Measurements from ENCODE around the gene FBXW2.

- TF ChIP-seq POLR2AphosphoS5 (IDR thresholded peaks at IDR 0.05; ENCODE audit: borderline replicate concordance, low read depth, low read length) = no peak
- no peak for TF ChIP-seq EZH2 (IDR thresholded peaks at IDR 0.05)
- TF ChIP-seq FOXP2 (optimal IDR thresholded peaks at IDR 0.05; ENCODE audit: control extremely low read depth, extremely low read length, insufficient read depth) = no peak
Measured at GRCh38 chr9:120775859-120776258, 17.4 kb downstream of the FBXW2 start.
